Subcutaneous abdominal adipose tissue (tissue), 5 donors: ENCODE data around the gene RNFT2.
"Not testable (repeated sequence)": the region's sequence is repeated elsewhere in the genome, so short reads cannot be mapped to it uniquely, and the experiment has no call there.

Experiments used
- H3K27ac ChIP-seq: one replicate; pipeline ENCODE4 v1.7.0; 2013; ENCODE audit warnings: low read depth, mild to moderate bottlenecking, inconsistent platforms, low read length, moderate library complexity
- H3K27me3 ChIP-seq, 5 donors: one replicate each; pipeline ENCODE4 v1.7.0; 2013; ENCODE audit warnings: low read length in 5 of 5, inconsistent platforms in 1 of 5; ENCODE audit not compliant: control insufficient read depth in 5 of 5, insufficient read depth in 4 of 5
- H3K36me3 ChIP-seq, 5 donors: one replicate each; pipeline ENCODE4 v1.7.0; 2013; ENCODE audit warnings: low read length in 5 of 5; ENCODE audit not compliant: control insufficient read depth in 5 of 5, insufficient read depth in 5 of 5
- H3K4me1 ChIP-seq, 5 donors: one replicate each; pipeline ENCODE4 v1.7.0; 2013; ENCODE audit warnings: low read length in 5 of 5, mild to moderate bottlenecking in 3 of 5, moderate library complexity in 1 of 5; ENCODE audit not compliant: control insufficient read depth in 5 of 5, insufficient read depth in 5 of 5
- H3K4me3 ChIP-seq, 5 donors: one replicate each; pipeline ENCODE4 v1.7.0; 2013; ENCODE audit warnings: low read length in 5 of 5, low read depth in 1 of 5
- H3K9ac ChIP-seq, 5 donors: one replicate each; pipeline ENCODE4 v1.7.0; 2013; ENCODE audit warnings: low read length in 5 of 5, mild to moderate bottlenecking in 4 of 5, moderate library complexity in 3 of 5
- H3K9me3 ChIP-seq, 5 donors: one replicate each; pipeline ENCODE4 v1.7.0; 2013; ENCODE audit warnings: low read length in 5 of 5; ENCODE audit not compliant: control insufficient read depth in 5 of 5
- donor health status: healthy.
- donor health status: healthy.
- donor health status: healthy.
- donor health status: healthy.
- donor health status: healthy.

RNFT2 gene

DNA sequence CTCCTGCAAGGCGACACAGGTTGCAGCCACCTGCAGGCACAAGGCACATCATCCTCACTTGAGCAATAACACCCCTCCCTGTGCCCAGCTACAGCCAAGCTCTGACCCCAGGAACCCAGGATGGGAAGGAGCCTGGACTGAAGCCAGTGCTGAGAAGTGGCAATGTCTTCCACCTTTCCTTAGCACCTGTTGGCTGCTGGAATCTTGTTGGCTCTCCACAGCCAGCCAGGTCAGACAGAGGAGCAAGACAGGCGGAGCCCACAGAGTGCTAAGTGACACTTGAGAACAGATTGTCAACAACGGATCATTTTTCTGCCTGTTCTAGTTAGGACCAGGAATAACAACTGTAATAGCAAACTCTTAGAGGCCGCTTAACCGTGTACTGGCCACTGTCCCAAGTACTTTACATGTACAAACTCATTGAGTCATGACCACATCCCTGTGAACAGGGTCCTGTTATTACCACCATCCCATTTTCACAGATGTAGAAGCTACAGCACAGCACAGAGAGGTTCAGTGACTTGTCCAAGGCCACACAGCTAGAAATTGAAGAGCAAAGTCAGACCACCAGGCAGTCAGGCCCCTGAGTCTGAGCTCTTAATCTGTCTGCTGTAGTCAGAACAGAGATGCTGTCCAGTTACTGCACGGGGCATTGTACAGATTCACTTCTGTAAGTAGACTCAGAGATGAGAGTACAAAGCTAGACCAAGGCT is 45.6 kb downstream of the RNFT2 start:
- H3K9ac ChIP-seq = no peak overlapping the region
- H3K27me3 ChIP-seq = no peaks in the 10 kb centered on the region
- no peaks in the 10 kb centered on the region for H3K4me1 ChIP-seq
- no peak overlapping the region for H3K27ac ChIP-seq
- no peak overlapping the region for H3K4me3 ChIP-seq
- no peaks in the 10 kb centered on the region for H3K36me3 ChIP-seq
- H3K9me3 ChIP-seq = peaks cover 0 to 3% (median 0%) of the 10 kb centered on the region in 5 donors

DNA sequence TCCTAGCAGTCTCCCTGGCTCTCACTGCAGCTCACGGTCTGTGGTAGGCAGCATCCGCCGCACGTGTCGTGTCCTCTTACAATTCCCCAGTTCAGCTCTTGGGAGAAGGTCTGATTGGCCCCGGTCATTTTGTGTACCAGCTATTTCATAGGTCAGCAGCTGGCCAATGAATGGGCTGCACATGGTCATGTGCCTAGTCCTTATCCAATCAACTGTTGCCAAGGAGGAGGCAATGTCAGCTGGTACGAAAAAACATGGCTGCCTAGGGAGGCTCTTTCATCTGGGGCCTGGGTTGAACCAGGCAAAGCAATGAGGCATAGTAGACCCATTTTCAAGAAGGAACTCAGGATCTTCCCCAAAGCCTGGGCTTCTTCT is 46.1 kb downstream of the RNFT2 start:
- H3K9me3 ChIP-seq = peaks cover 0 to 3% (median 0%) of the 10 kb centered on the region in 5 donors
- H3K27ac ChIP-seq = no peak overlapping the region
- H3K27me3 ChIP-seq = no peaks in the 10 kb centered on the region
- H3K36me3 ChIP-seq = no peaks in the 10 kb centered on the region
- no peak overlapping the region for H3K4me3 ChIP-seq
- no peaks in the 10 kb centered on the region for H3K4me1 ChIP-seq
- H3K9ac ChIP-seq = no peak overlapping the region

DNA sequence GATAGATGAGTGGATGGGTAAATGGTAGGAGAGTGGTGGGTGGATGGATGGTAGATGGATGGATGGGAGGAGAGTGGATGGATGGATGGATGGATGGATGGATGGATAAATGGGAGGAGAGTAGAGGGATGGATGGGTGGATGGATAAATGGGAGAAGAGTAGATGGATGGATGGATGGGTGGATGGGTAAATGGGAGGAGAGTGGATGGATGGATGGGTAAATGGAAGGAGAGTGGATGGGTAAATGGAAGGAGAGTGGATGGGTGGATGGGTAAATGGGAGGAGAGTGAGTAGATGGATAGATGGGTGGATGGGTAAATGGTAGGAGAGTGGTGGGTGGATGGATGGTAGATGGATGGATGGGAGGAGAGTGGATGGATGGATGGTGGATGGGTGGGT is 51.4 kb downstream of the RNFT2 start:
- not testable (repeated sequence) for H3K27me3 ChIP-seq, H3K9ac ChIP-seq, H3K4me3 ChIP-seq, H3K4me1 ChIP-seq, H3K9me3 ChIP-seq, H3K27ac ChIP-seq, H3K36me3 ChIP-seq

DNA sequence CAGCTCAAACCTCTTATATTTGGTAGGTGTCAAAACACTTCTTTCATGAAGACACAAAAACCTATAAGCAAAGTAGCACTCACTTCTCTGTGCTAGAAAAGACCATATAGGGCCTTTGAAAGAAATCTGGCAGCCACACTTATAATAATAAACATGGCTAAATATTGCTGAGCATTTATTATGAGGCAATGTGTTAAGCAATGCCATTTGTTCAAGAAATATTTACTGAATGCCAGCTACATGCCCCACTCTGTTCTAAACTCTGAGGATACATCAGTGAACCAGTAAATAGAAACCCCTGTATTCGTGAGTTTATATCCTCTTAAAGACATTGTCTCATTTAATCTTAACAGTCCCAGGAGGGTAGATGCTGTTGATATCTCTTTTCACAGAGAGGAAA is 52.0 kb downstream of the RNFT2 start:
- H3K36me3 ChIP-seq = no peaks in the 10 kb centered on the region

DNA sequence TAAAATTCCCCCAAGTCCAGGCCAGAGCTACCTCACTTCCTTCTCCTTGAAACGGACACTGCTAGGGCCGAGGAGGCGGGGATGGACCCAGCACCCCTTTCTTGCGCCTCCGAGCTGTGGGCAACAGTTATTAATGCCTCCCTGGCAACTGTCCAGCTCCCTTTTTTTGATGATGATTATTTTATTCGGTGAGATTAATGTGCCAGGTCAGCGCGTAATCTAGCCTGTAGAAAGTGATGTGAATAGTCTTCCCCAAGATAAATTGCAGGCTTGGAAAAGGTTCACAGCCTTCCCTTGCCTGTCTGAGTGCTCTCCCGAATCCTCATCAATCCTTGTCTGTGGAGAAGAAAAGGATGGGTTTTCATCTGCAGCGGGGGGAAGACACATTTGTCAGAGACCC is 54.3 kb downstream of the RNFT2 start:
- no peaks in the 10 kb centered on the region for H3K36me3 ChIP-seq

More for the DNA sequence above, 52.0 kb downstream of the RNFT2 start:
- Histone ChIP-seq H3K27me3 (no peaks in the 10 kb centered on the region), H3K4me1 (no peaks in the 10 kb centered on the region), H3K9ac (no peak overlapping the region), H3K4me3 (no peak overlapping the region), H3K9me3 (peaks cover 0 to 3% (median 0%) of the 10 kb centered on the region in 5 donors), H3K27ac (no peak overlapping the region)

DNA sequence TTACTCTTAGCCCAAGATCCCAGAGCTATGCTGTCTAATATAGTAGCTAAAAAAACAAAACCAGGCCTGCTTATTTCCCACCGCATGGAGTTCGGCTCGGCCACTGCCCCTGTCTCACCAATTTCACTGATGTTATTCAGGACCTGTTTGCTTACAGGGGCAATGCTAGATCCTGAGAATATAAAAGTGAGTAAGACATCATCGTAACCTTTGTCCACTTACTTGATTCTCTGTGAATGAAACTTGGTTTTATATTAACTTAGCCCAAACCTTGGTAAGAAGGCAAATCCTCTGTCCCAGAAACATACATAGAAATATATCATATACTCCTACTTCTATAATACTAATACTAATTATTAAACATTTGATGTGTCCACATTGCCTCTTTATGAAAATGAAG is 56.6 kb downstream of the RNFT2 start:
- H3K27ac ChIP-seq = no peak overlapping the region
- no peaks in the 10 kb centered on the region for H3K36me3 ChIP-seq
- no peaks in the 10 kb centered on the region for H3K4me1 ChIP-seq
- H3K9me3 ChIP-seq = peaks cover 0 to 14% (median 10%) of the 10 kb centered on the region in 5 donors
- H3K27me3 ChIP-seq = no peaks in the 10 kb centered on the region
- H3K4me3 ChIP-seq = no peak overlapping the region
- H3K9ac ChIP-seq = no peak overlapping the region

More for the DNA sequence above, 54.3 kb downstream of the RNFT2 start:
- H3K9me3 ChIP-seq = no peaks in the 10 kb centered on the region
- no peaks in the 10 kb centered on the region for H3K27me3 ChIP-seq
- H3K4me1 ChIP-seq = no peaks in the 10 kb centered on the region
- no peak overlapping the region for H3K9ac ChIP-seq
- no peak overlapping the region for H3K27ac ChIP-seq
- H3K4me3 ChIP-seq = no peak overlapping the region

DNA sequence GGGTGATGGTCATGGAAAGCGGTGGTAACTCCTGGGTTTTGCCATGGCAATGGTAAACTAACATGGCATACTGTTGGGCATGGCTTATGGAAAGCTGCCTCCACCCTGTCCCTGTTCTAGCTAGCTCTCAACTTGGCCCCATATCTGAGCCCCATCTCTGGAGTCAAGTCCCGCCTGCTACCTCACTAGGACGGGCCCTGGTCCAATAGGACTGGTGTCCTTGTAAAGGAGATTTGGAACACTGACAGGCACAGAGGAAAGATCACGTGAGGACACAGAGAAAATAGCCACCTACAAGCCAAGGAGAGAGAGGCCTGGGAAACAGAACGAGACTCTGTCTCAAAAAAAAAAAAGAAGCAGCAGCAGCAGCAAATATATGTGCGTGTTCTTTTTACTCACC is 59.8 kb downstream of the RNFT2 start:
- peaks cover 0 to 14% (median 10%) of the 10 kb centered on the region in 5 donors for H3K9me3 ChIP-seq
- H3K27me3 ChIP-seq = no peaks in the 10 kb centered on the region
- H3K9ac ChIP-seq = no peak overlapping the region
- no peak overlapping the region for H3K4me3 ChIP-seq
- H3K27ac ChIP-seq = no peak overlapping the region
- no peaks in the 10 kb centered on the region for H3K4me1 ChIP-seq
- H3K36me3 ChIP-seq = no peaks in the 10 kb centered on the region

DNA sequence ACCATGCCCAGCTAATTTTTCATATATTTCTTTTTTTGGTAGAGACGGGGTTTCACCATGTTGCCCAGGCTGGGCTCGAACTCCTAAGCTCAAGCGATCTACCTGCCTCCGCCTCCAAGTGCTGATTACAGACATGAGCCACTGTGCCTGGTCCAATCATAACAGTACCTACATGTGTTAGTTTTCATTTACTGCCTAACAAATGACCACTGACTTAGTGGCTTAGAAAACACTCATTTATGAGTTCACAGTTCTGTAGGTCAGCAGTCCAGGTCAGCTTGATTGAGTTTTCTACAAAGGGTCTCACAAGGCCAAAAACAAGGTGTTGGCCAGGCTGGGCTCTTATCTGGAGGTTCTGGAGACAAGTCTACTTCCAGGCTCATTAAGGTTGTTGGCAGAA is 60.6 kb downstream of the RNFT2 start:
- no peaks in the 10 kb centered on the region for H3K27me3 ChIP-seq
- H3K36me3 ChIP-seq = no peaks in the 10 kb centered on the region
- no peaks in the 10 kb centered on the region for H3K4me1 ChIP-seq
- peaks cover 0 to 14% (median 12%) of the 10 kb centered on the region in 5 donors for H3K9me3 ChIP-seq
- no peak overlapping the region for H3K4me3 ChIP-seq
- no peak overlapping the region for H3K9ac ChIP-seq
- no peak overlapping the region for H3K27ac ChIP-seq

DNA sequence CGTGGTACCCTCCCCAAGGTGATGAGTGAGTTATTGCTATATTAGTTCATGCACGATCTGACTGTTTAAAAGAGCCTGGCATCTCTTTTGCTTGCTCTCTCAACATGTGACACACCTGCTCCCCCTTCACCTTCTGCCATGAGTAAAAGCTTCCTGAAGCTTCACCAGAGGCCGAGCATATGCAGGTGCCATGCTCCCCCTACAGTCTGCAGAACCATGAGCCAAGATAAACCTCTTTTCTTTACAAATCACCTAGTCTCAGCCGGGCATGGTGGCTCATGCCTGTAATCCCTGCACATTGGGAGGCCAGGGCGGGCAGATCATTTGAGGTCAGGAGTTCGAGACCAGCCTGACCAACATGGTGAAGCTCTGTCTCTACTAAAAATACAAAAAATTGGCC is 61.8 kb downstream of the RNFT2 start:
- Histone ChIP-seq H3K9ac (no peak overlapping the region), H3K4me3 (no peak overlapping the region), H3K9me3 (peaks cover 0 to 14% (median 12%) of the 10 kb centered on the region in 5 donors), H3K4me1 (no peaks in the 10 kb centered on the region), H3K36me3 (no peaks in the 10 kb centered on the region), H3K27me3 (no peaks in the 10 kb centered on the region), H3K27ac (no peak overlapping the region)

DNA sequence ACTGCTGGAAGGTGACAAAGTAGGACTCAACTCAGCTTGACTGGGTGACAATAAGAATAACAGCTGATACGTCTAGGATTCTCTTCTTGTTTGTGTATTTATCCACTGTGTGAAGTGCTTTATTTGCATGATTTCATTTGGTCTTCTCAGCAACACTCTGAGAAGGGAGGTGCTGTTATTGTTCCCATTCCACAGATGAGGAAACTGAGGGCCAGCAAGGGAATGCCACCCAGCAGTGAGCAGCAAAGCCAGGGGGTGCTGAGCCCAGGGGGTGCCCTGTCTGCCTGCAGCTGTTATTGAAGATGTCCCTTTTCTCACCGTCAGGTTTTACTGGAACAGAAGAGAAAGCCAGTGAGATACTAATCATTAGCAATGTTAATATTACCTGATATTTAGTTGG is 62.8 kb downstream of the RNFT2 start:
- Histone ChIP-seq H3K27me3 (no peaks in the 10 kb centered on the region), H3K4me1 (no peaks in the 10 kb centered on the region), H3K27ac (no peak overlapping the region), H3K36me3 (no peaks in the 10 kb centered on the region), H3K9ac (no peak overlapping the region), H3K9me3 (peaks cover 0 to 14% (median 12%) of the 10 kb centered on the region in 5 donors), H3K4me3 (no peak overlapping the region)
